Coronary artery (tissue), 2 donors: Measurements from ENCODE around the gene CACNA2D3.

Experiments
- DNase-seq: peaks from one replicate; pipeline ENCODE4 v3.0.0-alpha.2; 2017; ENCODE audit warnings: low spot score
- H3K27ac ChIP-seq, 2 donors: fragments of 200-600 bp; sonication (generic); one replicate each; pipeline ENCODE4 v1.5.1; 2016 to 2019
- H3K4me3 ChIP-seq: fragments of 200-600 bp; sonication (generic); 2 replicates; pipeline ENCODE4 v1.5.1; 2016; ENCODE audit warnings: mild to moderate bottlenecking, moderate library complexity
- TF ChIP-seq, protein P1 (sequence below): fragments of 200-600 bp; sonication (generic); IDR thresholded peaks from one replicate; pipeline ENCODE4 v1.5.1; 2019; ENCODE audit warnings: antibody characterized with exemption

The CACNA2D3 gene

DNA sequence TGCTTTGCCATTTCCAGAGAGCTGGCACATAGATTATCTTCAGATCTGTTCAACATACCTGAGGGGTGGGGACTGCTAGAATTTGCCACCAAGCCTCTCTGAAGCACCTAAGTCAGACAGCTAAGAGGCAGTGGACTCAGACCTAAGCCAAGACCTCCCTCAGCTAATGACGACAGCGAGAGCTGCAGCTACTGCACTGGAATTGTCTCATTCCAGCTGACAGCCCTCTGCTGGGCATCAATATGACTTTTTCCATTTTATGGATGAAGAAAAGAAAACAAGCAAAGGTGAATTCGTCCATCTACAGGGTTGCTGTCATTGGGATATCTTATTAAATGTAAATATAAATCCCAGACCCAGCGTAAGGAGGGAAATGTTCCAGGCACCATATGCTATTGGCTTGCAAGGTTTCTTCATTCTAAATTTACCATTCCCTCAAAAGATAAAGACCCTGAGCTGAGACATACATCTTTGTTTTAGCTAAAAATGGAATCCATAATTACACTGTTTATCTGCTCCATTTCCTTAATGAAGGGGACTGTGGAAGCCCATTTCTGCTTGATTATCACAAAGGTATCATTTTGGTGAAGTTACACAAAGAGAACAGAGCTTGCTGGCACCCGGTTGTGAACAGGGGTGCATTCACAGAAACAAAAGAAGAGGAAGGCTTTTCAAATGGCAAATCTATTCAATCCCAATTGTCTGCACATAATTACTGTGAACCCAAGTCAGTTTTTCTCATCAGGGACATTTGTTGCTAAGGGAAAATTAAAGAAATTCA, 891.0 kb downstream of the CACNA2D3 start:
- no peak overlapping the region for H3K27ac ChIP-seq
- TF ChIP-seq, protein P1, sequence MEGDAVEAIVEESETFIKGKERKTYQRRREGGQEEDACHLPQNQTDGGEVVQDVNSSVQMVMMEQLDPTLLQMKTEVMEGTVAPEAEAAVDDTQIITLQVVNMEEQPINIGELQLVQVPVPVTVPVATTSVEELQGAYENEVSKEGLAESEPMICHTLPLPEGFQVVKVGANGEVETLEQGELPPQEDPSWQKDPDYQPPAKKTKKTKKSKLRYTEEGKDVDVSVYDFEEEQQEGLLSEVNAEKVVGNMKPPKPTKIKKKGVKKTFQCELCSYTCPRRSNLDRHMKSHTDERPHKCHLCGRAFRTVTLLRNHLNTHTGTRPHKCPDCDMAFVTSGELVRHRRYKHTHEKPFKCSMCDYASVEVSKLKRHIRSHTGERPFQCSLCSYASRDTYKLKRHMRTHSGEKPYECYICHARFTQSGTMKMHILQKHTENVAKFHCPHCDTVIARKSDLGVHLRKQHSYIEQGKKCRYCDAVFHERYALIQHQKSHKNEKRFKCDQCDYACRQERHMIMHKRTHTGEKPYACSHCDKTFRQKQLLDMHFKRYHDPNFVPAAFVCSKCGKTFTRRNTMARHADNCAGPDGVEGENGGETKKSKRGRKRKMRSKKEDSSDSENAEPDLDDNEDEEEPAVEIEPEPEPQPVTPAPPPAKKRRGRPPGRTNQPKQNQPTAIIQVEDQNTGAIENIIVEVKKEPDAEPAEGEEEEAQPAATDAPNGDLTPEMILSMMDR: no peak
- no peak for DNase-seq
- no peak overlapping the region for H3K4me3 ChIP-seq

- no peak for DNase-seq
- TF ChIP-seq, protein P1: no peak
- no peak overlapping the region for H3K27ac ChIP-seq
- no peak overlapping the region for H3K4me3 ChIP-seq
Observed at GRCh38 chr3:55014081-55014480, 891.7 kb downstream of the CACNA2D3 start.

- no peak overlapping the region for H3K27ac ChIP-seq
- no peak for DNase-seq
- TF ChIP-seq, protein P1: no peak
- H3K4me3 ChIP-seq: no peak overlapping the region
Observed at GRCh38 chr3:55014906-55015305, 892.6 kb downstream of the CACNA2D3 start.

DNA sequence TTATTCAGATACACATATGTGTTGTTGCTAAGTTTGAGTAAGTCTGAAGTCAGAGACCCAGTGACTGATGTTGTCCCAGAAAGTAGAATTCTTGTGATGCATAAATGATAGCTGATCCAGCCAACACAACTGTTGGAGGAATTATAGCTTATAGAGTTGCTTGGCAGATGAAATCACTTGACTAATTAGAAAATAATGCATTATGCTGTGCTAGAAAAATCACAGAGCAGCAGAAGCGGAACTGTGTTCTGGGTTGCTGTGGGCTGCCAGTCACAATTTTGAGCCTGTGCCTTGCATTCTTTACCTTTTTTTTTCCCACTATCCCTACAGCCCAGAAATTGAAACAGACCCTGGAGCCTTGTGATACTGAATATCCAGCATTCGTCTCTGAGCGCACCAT, 895.5 kb downstream of the CACNA2D3 start:
- Histone ChIP-seq H3K4me3 (no peak overlapping the region), H3K27ac (no peak overlapping the region)
- no peak for DNase-seq
- TF ChIP-seq, protein P1: no peak

DNA sequence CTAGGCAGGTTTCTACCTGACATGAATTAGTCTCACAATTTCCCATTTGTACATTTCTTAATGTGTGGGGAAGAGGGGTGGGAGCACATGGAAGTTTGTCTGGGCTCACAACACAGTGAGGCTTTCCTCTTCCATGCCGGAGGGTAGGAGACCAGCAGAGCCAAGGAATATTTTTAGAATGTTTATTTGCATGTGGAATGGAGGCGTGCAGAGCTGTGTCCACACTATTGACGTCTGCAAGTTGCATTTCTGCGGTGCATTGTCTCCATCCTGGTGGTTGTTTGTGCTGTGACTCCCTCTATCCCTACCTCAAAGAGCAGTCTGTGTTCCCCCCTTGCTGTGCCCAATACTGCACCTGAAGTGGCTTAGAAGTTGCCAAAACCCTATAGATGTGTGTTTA, 908.6 kb downstream of the CACNA2D3 start:
- Histone ChIP-seq H3K27ac (no peak overlapping the region), H3K4me3 (no peak overlapping the region)
- TF ChIP-seq, protein P1: no peak
- DNase-seq: no peak

GRCh38 chr3:55036883-55037577, 914.7 kb downstream of the CACNA2D3 start:
- no peak for DNase-seq
- Histone ChIP-seq H3K27ac (no peak overlapping the region), H3K4me3 (no peak overlapping the region)
- TF ChIP-seq, protein P1: no peak

- no peak overlapping the region for H3K4me3 ChIP-seq
- no peak overlapping the region for H3K27ac ChIP-seq
- TF ChIP-seq, protein P1: no peak
- DNase-seq: no peak
Observed at GRCh38 chr3:55042591-55042990, 920.2 kb downstream of the CACNA2D3 start.
